Natural killer cell (primary cell): ENCODE results near the gene CALML5. TPM values are rescaled to one million over a fixed set of nuclear protein-coding genes. Genes with fewer than 3 reads are reported as not detected.

Experiments
- ATAC-seq, 3 donors: fragments of 150-1000 bp in 2 of 3; fragments of 200-7000 bp in 1 of 3; cut with Tn5 transposase; 1 replicate in 1 of 3; 2 replicates in 2 of 3; pipeline ENCODE4 v1.10.0; 2021; ENCODE audit warnings: mild to moderate bottlenecking in 2 of 3, moderate library complexity in 2 of 3
- DNase-seq, 2 donors: peaks; one replicate each; pipeline versions ENCODE4 v3.0.0 to v3.0.0-alpha.2; 2013 to 2021; ENCODE audit warnings: mixed read lengths in 1 of 2
- H3K27ac ChIP-seq: one replicate; pipeline ENCODE4 v1.5.1; 2013; ENCODE audit warnings: mild to moderate bottlenecking, low read length
- H3K27me3 ChIP-seq: one replicate; pipeline ENCODE4 v1.6.1; 2013; ENCODE audit warnings: low read length; ENCODE audit not compliant: control insufficient read depth, insufficient read depth
- H3K36me3 ChIP-seq: one replicate; pipeline ENCODE4 v1.6.1; 2013; ENCODE audit warnings: low read length; ENCODE audit not compliant: control insufficient read depth, insufficient read depth
- H3K4me1 ChIP-seq: one replicate; pipeline ENCODE4 v1.6.1; 2013; ENCODE audit warnings: low read length; ENCODE audit not compliant: control insufficient read depth, insufficient read depth
- H3K4me3 ChIP-seq: one replicate; pipeline ENCODE4 v1.5.1; 2013; ENCODE audit warnings: low read length
- H3K9me3 ChIP-seq: one replicate; pipeline ENCODE4 v1.6.1; 2013; ENCODE audit warnings: low read length; ENCODE audit not compliant: control insufficient read depth, insufficient read depth
- H3K27ac Mint-ChIP-seq, 2 donors: one replicate each; pipeline ENCODE4 v1.8.0; 2022; ENCODE audit warnings: mild to moderate bottlenecking in 2 of 2, mixed read lengths in 2 of 2, moderate library complexity in 1 of 2
- H3K27me3 Mint-ChIP-seq, 2 donors: one replicate each; pipeline ENCODE4 v1.8.0; 2022; ENCODE audit warnings: low read depth in 2 of 2, mixed read lengths in 2 of 2
- H3K36me3 Mint-ChIP-seq: one replicate; pipeline ENCODE4 v1.8.0; 2022; ENCODE audit warnings: mixed read lengths
- H3K4me1 Mint-ChIP-seq, 2 donors: one replicate each; pipeline ENCODE4 v1.8.0; 2022; ENCODE audit warnings: mixed read lengths in 2 of 2
- H3K4me3 Mint-ChIP-seq: one replicate; pipeline ENCODE4 v1.8.0; 2022; ENCODE audit warnings: mild to moderate bottlenecking, moderate library complexity, mixed read lengths
- H3K9me3 Mint-ChIP-seq, 2 donors: one replicate each; pipeline ENCODE4 v1.8.0; 2022; ENCODE audit warnings: mixed read lengths in 2 of 2
- WGBS: methylation state at CpG from one replicate; pipeline ENCODE4 v1.1.7; 2013; ENCODE audit warnings: missing lambda C conversion rate; ENCODE audit not compliant: insufficient coverage; 5-methylcytosine and 5-hydroxymethylcytosine counted together
- intact Hi-C: fragments of 100-400 bp; cut with micrococcal nuclease; formaldehyde crosslinking; loops from one replicate; pipeline ENCODE4 v1.14.2; 2022
- total RNA-seq, 4 donors: library from RNA; stranded (reverse); fragments of 120-200 nt in 1 of 4; gene quantifications; one replicate each; pipeline versions ENCODE4 v1.2.3 to v1.2.4, GENCODE V29; 2013 to 2022
- TF ChIP-seq, protein P1 (sequence below): fragments of 200-600 bp; IDR thresholded peaks from one replicate; pipeline ENCODE4 v1.8.0; 2022; ENCODE audit warnings: antibody characterized with exemption

CALML5 gene
- total RNA-seq, 3 donors from 2014 or later (not counting 1 experiment from before 2014, with no cell fraction given): not detected

DNA sequence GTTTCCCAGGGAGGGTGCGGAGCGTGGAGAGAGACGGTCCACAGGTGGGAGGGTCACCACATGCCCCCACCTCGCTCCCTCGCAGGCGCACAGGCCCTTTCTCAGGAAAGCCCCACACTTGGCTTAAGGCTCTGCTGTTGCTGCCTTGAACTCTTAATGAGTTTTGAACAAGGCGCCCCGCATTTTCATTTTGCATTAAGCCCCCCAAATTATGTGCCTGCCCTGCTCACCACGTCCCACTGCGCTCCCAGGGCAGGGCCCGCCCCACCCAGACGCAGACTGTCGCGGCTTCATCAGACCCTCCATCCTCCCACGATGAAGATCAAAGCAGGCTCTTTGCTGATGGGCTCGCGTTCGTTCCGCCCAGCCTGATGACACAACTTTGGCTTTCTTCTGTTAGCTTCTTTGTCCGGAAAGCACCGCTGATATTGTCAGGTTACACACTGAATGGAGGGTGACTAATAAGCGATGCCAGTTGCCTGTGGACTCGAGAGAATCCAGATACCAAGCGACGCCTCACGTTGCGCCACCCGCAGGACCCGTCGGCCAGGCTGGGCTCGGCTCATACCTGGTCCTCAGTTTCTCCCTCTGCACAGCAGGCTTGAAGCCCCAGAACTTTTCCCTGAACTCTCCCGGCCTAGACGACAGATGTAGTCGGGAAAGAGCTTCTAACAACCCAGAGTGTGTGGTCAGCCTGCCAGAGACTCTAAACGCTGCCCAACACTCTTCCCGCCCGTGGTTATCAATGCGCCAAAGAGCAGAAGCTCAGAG, 34.9 kb upstream of the CALML5 start:
- intact Hi-C loops: no loop called here
- no peaks in the 10 kb centered on the region for H3K9me3 ChIP-seq
- ATAC-seq: no peak
- no peak overlapping the region for H3K4me3 ChIP-seq
- Mint-ChIP-seq H3K27ac (no peak overlapping the region), H3K4me3 (no peak overlapping the region), H3K36me3 (no peaks in the 10 kb centered on the region), H3K27me3 (peaks cover 0 to 6% of the 10 kb centered on the region in 2 donors), H3K9me3 (no peaks in the 10 kb centered on the region), H3K4me1 (no peaks in the 10 kb centered on the region)
- H3K27ac ChIP-seq: no peak overlapping the region
- H3K27me3 ChIP-seq: no peaks in the 10 kb centered on the region
- TF ChIP-seq, protein P1, sequence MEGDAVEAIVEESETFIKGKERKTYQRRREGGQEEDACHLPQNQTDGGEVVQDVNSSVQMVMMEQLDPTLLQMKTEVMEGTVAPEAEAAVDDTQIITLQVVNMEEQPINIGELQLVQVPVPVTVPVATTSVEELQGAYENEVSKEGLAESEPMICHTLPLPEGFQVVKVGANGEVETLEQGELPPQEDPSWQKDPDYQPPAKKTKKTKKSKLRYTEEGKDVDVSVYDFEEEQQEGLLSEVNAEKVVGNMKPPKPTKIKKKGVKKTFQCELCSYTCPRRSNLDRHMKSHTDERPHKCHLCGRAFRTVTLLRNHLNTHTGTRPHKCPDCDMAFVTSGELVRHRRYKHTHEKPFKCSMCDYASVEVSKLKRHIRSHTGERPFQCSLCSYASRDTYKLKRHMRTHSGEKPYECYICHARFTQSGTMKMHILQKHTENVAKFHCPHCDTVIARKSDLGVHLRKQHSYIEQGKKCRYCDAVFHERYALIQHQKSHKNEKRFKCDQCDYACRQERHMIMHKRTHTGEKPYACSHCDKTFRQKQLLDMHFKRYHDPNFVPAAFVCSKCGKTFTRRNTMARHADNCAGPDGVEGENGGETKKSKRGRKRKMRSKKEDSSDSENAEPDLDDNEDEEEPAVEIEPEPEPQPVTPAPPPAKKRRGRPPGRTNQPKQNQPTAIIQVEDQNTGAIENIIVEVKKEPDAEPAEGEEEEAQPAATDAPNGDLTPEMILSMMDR: no peak
- no peaks in the 10 kb centered on the region for H3K4me1 ChIP-seq
- no peaks in the 10 kb centered on the region for H3K36me3 ChIP-seq
- WGBS: 91% methylated on average over 38 of the region's 38 CpGs
- DNase-seq: no peak

DNA sequence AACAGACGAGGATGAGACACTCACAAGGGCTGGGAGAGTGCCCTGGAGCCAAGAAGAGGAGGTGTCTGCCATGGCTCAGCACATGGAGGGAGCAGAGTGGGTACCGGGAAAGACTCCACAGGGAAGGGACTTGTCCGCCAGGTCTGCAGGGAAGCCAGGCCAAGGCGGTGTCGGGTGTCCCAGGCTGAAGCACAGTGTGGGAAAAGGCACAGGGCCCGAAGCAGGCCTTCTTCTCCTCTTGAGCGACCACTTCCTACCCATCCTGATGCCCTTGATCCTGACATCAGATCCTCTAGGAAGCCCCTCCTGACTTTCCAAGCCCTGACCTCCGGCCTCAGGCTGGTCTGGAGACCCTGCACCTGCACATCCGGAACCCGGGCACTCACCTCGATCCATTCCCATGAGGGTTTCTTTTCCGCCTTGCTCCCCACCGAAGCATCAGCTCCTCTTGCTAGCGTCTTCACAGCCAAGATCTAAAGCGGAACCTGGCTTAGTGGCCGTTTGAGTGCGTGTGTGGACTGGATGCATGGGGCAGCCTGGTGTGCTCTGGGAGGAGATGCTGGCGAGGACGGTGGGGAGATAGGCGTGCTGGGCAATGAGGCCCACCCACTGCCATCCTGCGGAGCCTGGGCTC, 33.8 kb upstream of the CALML5 start:
- Histone ChIP-seq H3K9me3 (no peaks in the 10 kb centered on the region), H3K27me3 (no peaks in the 10 kb centered on the region), H3K4me3 (no peak overlapping the region), H3K4me1 (no peaks in the 10 kb centered on the region), H3K27ac (no peak overlapping the region), H3K36me3 (no peaks in the 10 kb centered on the region)
- no peaks in the 10 kb centered on the region for H3K36me3 Mint-ChIP-seq
- no peaks in the 10 kb centered on the region for H3K4me1 Mint-ChIP-seq
- H3K27me3 Mint-ChIP-seq: peaks cover 0 to 3% of the 10 kb centered on the region in 2 donors
- 92% methylated on average over 21 of the region's 21 CpGs for WGBS
- H3K4me3 Mint-ChIP-seq: no peak overlapping the region
- intact Hi-C loops: no loop called here
- TF ChIP-seq, protein P1: no peak
- no peak overlapping the region for H3K27ac Mint-ChIP-seq
- H3K9me3 Mint-ChIP-seq: no peaks in the 10 kb centered on the region
- ATAC-seq (no peak), DNase-seq (no peak)

DNA sequence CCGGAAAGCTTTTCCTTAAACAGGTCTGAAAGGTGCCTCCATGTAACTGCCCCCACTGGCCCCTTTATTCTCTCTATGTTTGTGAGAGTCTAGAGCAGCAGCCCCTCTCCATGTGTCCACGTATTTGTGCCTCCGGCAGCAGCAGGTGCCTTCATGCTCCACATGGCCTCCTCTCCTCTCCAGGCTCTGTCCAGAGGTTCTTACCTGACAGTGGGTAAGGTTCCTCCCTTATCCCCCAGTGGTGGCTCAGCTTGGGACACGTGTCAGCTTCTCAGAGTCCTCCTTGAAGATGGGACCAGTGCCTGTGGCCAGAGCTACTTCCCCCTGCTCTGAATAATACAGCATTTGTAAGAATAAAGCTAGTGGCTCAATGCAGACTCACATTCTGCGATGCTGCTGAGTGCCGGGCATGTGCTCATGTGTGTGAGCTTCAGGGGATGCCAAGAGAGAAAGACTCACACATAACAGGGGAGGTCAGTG, 33.3 kb upstream of the CALML5 start:
- peaks cover 0 to 3% of the 10 kb centered on the region in 2 donors for H3K27me3 Mint-ChIP-seq
- H3K36me3 Mint-ChIP-seq: no peaks in the 10 kb centered on the region
- WGBS: 87% methylated on average over 6 of the region's 6 CpGs
- DNase-seq (no peak), ATAC-seq (no peak)
- H3K4me3 ChIP-seq: no peak overlapping the region
- no peaks in the 10 kb centered on the region for H3K36me3 ChIP-seq
- H3K27me3 ChIP-seq: no peaks in the 10 kb centered on the region
- no peaks in the 10 kb centered on the region for H3K4me1 Mint-ChIP-seq
- intact Hi-C loops: no loop called here
- TF ChIP-seq, protein P1: no peak
- H3K27ac ChIP-seq: no peak overlapping the region
- no peaks in the 10 kb centered on the region for H3K4me1 ChIP-seq
- no peaks in the 10 kb centered on the region for H3K9me3 Mint-ChIP-seq
- no peak overlapping the region for H3K4me3 Mint-ChIP-seq
- H3K9me3 ChIP-seq: no peaks in the 10 kb centered on the region
- H3K27ac Mint-ChIP-seq: no peak overlapping the region
